HepG2 (cell line): ENCODE results near the gene DNM3. TPM values are rescaled to one million over a fixed set of nuclear protein-coding genes. Genes with fewer than 3 reads are reported as not detected.

Experiments
- FOXM1 ChIP-seq: sonication (generic); formaldehyde crosslinking; IDR thresholded peaks from 2 replicates; pipeline ENCODE4 v1.5.0; 2020; ENCODE audit warnings: missing genetic modification reagents
- HHEX ChIP-seq: IDR thresholded peaks from 2 replicates; pipeline ENCODE4 v1.6.1; 2016; ENCODE audit warnings: control low read depth
- HMG20B ChIP-seq: conservative IDR thresholded peaks from 2 replicates; pipeline ENCODE4 v1.6.1; 2016; ENCODE audit warnings: missing genetic modification reagents, missing compliant biosample characterization
- IKZF1 ChIP-seq: fragments of 450-650 bp; IDR thresholded peaks from 2 replicates; pipeline ENCODE4 v1.7.1; 2016
- JUN ChIP-seq: sonication (generic); formaldehyde crosslinking; IDR thresholded peaks from 2 replicates; pipeline ENCODE4 v1.4.0; 2020; ENCODE audit warnings: mild to moderate bottlenecking, missing genetic modification reagents
- MIER3 ChIP-seq: IDR thresholded peaks from 2 replicates; pipeline ENCODE4 v1.6.1; 2016; ENCODE audit warnings: missing compliant biosample characterization, borderline replicate concordance
- SAP130 ChIP-seq: IDR thresholded peaks from 2 replicates; pipeline ENCODE4 v1.6.1; 2016; ENCODE audit warnings: low read depth
- SOX6 ChIP-seq, 2 experiments: fragments of 450-650 bp in 1 of 2; sonication (generic) in 1 of 2; formaldehyde crosslinking in 1 of 2; IDR thresholded peaks; 2 replicates each; pipeline versions ENCODE4 v1.4.0 to v1.6.1; 2017 to 2020; ENCODE audit warnings: antibody characterized with exemption in 1 of 2, mild to moderate bottlenecking in 1 of 2, missing genetic modification reagents in 1 of 2
- ZFP36 ChIP-seq: fragments of 150-350 bp; IDR thresholded peaks from 2 replicates; pipeline ENCODE4 v1.6.1; 2018; ENCODE audit warnings: borderline replicate concordance, low read length, low read depth; ENCODE audit not compliant: partially characterized antibody
- ZMYM4 ChIP-seq: sonication (generic); formaldehyde crosslinking; IDR thresholded peaks from 2 replicates; pipeline ENCODE4 v1.8.1; 2023; ENCODE audit warnings: mild to moderate bottlenecking, missing genetic modification reagents
- ZNF432 ChIP-seq: sonication (generic); formaldehyde crosslinking; IDR thresholded peaks from 2 replicates; pipeline ENCODE4 v1.5.0; 2020; ENCODE audit warnings: missing genetic modification reagents, mild to moderate bottlenecking, borderline replicate concordance
- polyA plus RNA-seq, 8 experiments: library from polyadenylated mRNA; depleted of rRNA in 3 of 8; stranded (reverse) in 7 of 8; unstranded in 1 of 8; fragments of >200 nt; fragmentation: Illumina TruSeq in 4 of 8; extraction: Trizol in 4 of 8; gene quantifications; 2 replicates each; pipeline versions ENCODE4 v1.2.1 to v1.2.3, GENCODE V29; 2011 to 2016; ENCODE audit warnings: low read depth in 4 of 8, missing spikeins in 1 of 8, mixed read lengths in 1 of 8; ENCODE audit not compliant: insufficient read depth in 1 of 8
- total RNA-seq, 5 experiments: library from RNA; depleted of rRNA; stranded (reverse); fragments of >200 nt; fragmentation: Illumina TruSeq; extraction: Trizol; gene quantifications; 2 replicates each; pipeline ENCODE4 v1.2.3, GENCODE V29; 2016; ENCODE audit warnings: low read depth in 1 of 5
- TF ChIP-seq, protein P1 (sequence below): sonication (generic); formaldehyde crosslinking; IDR thresholded peaks from 2 replicates; pipeline ENCODE4 v1.8.0; 2022; ENCODE audit warnings: missing genetic modification reagents, mild to moderate bottlenecking, moderate library complexity, borderline replicate concordance
- TF ChIP-seq, protein P2 (sequence below): sonication (generic); IDR thresholded peaks from 2 replicates; pipeline ENCODE4 v1.6.1; 2016; ENCODE audit warnings: low read depth, borderline replicate concordance
- TF ChIP-seq, protein P3 (sequence below): IDR thresholded peaks from 2 replicates; pipeline ENCODE4 v1.4.0; 2020; ENCODE audit warnings: mild to moderate bottlenecking, missing genetic modification reagents
- TF ChIP-seq, protein P4 (sequence below): sonication (generic); formaldehyde crosslinking; IDR thresholded peaks from 2 replicates; pipeline ENCODE4 v1.4.0; 2020; ENCODE audit warnings: low read depth, mild to moderate bottlenecking, missing genetic modification reagents
- TF ChIP-seq, protein P5 (sequence below): sonication (generic); formaldehyde crosslinking; IDR thresholded peaks from 2 replicates; pipeline ENCODE4 v1.8.1; 2023; ENCODE audit warnings: mild to moderate bottlenecking, missing genetic modification reagents
- TF ChIP-seq, protein P6 (sequence below): IDR thresholded peaks from 2 replicates; pipeline ENCODE4 v1.6.1; 2018; ENCODE audit warnings: missing genetic modification reagents, mild to moderate bottlenecking, missing compliant biosample characterization

DNM3 gene
- total and polyA plus RNA-seq, 2 of the 13 experiments (the other 11 are each of a cell fraction or from before 2014, with no cell fraction given) = 0.05 TPM; not detected in 1

DNA sequence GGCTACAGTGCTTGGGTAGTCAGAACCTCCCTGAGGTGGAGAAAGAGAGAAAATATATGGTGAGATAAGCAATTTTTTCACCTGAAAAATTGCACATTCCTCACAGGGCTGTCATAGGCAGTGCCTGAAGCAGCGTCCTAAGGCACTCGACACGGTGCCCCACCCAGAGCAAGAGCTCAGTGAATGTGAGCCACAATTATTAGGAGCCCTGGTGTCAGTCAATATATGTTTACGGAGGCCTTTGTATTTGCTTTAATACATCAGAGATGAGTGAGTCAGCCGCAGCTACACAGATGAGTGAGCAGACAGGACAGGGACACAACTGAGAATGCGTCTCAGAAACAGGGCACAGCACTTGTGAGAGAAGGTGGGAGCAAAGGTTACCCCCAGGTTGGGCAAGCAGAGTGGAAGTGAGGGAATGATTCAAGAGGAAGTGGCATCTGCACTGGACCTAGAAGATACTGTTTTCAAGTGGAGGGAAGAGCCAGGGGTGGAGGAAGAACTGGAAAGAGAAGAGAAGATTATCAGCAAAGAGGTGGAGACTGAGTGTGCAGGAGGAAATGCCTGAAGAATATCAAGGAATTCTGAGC lies 607.8 kb downstream of the DNM3 start (continued):
- TF ChIP-seq ZFP36 = no peak
- no peak for TF ChIP-seq IKZF1
- TF ChIP-seq, protein P1, sequence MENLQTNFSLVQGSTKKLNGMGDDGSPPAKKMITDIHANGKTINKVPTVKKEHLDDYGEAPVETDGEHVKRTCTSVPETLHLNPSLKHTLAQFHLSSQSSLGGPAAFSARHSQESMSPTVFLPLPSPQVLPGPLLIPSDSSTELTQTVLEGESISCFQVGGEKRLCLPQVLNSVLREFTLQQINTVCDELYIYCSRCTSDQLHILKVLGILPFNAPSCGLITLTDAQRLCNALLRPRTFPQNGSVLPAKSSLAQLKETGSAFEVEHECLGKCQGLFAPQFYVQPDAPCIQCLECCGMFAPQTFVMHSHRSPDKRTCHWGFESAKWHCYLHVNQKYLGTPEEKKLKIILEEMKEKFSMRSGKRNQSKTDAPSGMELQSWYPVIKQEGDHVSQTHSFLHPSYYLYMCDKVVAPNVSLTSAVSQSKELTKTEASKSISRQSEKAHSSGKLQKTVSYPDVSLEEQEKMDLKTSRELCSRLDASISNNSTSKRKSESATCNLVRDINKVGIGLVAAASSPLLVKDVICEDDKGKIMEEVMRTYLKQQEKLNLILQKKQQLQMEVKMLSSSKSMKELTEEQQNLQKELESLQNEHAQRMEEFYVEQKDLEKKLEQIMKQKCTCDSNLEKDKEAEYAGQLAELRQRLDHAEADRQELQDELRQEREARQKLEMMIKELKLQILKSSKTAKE (CRISPR knock-in tag) = peak; percentile 15; the same call in 1 of the 2 replicates
- peak; percentile 58 for TF ChIP-seq SAP130 (CRISPR knock-in tag)
- TF ChIP-seq, protein P2, sequence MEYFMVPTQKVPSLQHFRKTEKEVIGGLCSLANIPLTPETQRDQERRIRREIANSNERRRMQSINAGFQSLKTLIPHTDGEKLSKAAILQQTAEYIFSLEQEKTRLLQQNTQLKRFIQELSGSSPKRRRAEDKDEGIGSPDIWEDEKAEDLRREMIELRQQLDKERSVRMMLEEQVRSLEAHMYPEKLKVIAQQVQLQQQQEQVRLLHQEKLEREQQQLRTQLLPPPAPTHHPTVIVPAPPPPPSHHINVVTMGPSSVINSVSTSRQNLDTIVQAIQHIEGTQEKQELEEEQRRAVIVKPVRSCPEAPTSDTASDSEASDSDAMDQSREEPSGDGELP = peak; percentile 48; the same call in 1 of the 2 replicates
- 0 out of 2 replicates have a peak, but pooled peaks have one; percentile 42 for TF ChIP-seq HMG20B (CRISPR knock-in tag)
- no peak for TF ChIP-seq ZNF432
- TF ChIP-seq, protein P3, sequence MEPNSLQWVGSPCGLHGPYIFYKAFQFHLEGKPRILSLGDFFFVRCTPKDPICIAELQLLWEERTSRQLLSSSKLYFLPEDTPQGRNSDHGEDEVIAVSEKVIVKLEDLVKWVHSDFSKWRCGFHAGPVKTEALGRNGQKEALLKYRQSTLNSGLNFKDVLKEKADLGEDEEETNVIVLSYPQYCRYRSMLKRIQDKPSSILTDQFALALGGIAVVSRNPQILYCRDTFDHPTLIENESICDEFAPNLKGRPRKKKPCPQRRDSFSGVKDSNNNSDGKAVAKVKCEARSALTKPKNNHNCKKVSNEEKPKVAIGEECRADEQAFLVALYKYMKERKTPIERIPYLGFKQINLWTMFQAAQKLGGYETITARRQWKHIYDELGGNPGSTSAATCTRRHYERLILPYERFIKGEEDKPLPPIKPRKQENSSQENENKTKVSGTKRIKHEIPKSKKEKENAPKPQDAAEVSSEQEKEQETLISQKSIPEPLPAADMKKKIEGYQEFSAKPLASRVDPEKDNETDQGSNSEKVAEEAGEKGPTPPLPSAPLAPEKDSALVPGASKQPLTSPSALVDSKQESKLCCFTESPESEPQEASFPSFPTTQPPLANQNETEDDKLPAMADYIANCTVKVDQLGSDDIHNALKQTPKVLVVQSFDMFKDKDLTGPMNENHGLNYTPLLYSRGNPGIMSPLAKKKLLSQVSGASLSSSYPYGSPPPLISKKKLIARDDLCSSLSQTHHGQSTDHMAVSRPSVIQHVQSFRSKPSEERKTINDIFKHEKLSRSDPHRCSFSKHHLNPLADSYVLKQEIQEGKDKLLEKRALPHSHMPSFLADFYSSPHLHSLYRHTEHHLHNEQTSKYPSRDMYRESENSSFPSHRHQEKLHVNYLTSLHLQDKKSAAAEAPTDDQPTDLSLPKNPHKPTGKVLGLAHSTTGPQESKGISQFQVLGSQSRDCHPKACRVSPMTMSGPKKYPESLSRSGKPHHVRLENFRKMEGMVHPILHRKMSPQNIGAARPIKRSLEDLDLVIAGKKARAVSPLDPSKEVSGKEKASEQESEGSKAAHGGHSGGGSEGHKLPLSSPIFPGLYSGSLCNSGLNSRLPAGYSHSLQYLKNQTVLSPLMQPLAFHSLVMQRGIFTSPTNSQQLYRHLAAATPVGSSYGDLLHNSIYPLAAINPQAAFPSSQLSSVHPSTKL (CRISPR knock-in tag) = peak; percentile 83
- TF ChIP-seq, protein P4, sequence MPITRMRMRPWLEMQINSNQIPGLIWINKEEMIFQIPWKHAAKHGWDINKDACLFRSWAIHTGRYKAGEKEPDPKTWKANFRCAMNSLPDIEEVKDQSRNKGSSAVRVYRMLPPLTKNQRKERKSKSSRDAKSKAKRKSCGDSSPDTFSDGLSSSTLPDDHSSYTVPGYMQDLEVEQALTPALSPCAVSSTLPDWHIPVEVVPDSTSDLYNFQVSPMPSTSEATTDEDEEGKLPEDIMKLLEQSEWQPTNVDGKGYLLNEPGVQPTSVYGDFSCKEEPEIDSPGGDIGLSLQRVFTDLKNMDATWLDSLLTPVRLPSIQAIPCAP (CRISPR knock-in tag) = no peak
- no peak for TF ChIP-seq SOX6 (IDR thresholded peaks at IDR 0.05)
- peak; percentile 22; the same call in 1 of the 2 replicates for TF ChIP-seq SOX6 (CRISPR knock-in tag; IDR thresholded peaks at IDR 0.05)
- TF ChIP-seq JUN (CRISPR knock-in tag) = peak; percentile 76
- TF ChIP-seq ZMYM4 (CRISPR knock-in tag) = no peak
- no peak for TF ChIP-seq FOXM1 (CRISPR knock-in tag)
- TF ChIP-seq, protein P5, sequence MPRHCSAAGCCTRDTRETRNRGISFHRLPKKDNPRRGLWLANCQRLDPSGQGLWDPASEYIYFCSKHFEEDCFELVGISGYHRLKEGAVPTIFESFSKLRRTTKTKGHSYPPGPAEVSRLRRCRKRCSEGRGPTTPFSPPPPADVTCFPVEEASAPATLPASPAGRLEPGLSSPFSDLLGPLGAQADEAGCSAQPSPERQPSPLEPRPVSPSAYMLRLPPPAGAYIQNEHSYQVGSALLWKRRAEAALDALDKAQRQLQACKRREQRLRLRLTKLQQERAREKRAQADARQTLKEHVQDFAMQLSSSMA = no peak
- 0 out of 2 replicates have a peak, but pooled peaks have one; percentile 38 for TF ChIP-seq MIER3 (CRISPR knock-in tag)
- peak; percentile 58 for TF ChIP-seq HHEX (CRISPR knock-in tag)
- TF ChIP-seq, protein P6, sequence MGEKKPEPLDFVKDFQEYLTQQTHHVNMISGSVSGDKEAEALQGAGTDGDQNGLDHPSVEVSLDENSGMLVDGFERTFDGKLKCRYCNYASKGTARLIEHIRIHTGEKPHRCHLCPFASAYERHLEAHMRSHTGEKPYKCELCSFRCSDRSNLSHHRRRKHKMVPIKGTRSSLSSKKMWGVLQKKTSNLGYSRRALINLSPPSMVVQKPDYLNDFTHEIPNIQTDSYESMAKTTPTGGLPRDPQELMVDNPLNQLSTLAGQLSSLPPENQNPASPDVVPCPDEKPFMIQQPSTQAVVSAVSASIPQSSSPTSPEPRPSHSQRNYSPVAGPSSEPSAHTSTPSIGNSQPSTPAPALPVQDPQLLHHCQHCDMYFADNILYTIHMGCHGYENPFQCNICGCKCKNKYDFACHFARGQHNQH (CRISPR knock-in tag) = 0 out of 2 replicates have a peak, but pooled peaks have one; percentile 18
